MCF 10A (cell line): ENCODE measurements around the gene PIK3AP1. TPM values are rescaled to one million over a fixed set of nuclear protein-coding genes. Genes with fewer than 3 reads are reported as not detected.
A peak's percentile ranks its signal among the peaks of the same experiment; 100 is the strongest.

Experiments used
- BruUV-seq: library from RNA; stranded (reverse); fragments of 400-500 nt; replicated peaks from 2 replicates; lab custom pipeline; 2021; lab: Mats Ljungman, UMichigan
- CTCF ChIA-PET: fragments of 300-600 bp; sonication (Branson Sonifier 250); formaldehyde crosslinking; extraction: SDS; loops from one replicate; lab custom pipeline; 2021; ENCODE audit warnings: antibody characterized with exemption, inconsistent platforms; lab: Yijun Ruan, JAX
- POLR2A ChIA-PET: fragments of 300-600, 350-650 bp; sonication (Branson Sonifier 250); formaldehyde crosslinking; extraction: SDS; loops from one replicate; lab custom pipeline; 2020; ENCODE audit warnings: antibody characterized with exemption, inconsistent platforms; lab: Yijun Ruan, JAX
- DNase-seq: peaks from one replicate; pipeline ENCODE4 v3.0.0-alpha.2; 2018; ENCODE audit not compliant: unreplicated experiment
- H3K27ac Mint-ChIP-seq: one replicate; pipeline ENCODE4 v1.8.0; 2022; ENCODE audit warnings: mild to moderate bottlenecking, low read depth, mixed read lengths; ENCODE audit not compliant: unreplicated experiment
- H3K27me3 Mint-ChIP-seq: one replicate; pipeline ENCODE4 v1.8.0; 2022; ENCODE audit warnings: mixed read lengths; ENCODE audit not compliant: insufficient read depth, unreplicated experiment
- H3K36me3 Mint-ChIP-seq: one replicate; pipeline ENCODE4 v1.8.0; 2022; ENCODE audit warnings: mild to moderate bottlenecking, moderate library complexity, mixed read lengths; ENCODE audit not compliant: insufficient read depth, unreplicated experiment
- H3K4me1 Mint-ChIP-seq: one replicate; pipeline ENCODE4 v1.8.0; 2022; ENCODE audit warnings: mixed read lengths; ENCODE audit not compliant: insufficient read depth, unreplicated experiment
- H3K4me3 Mint-ChIP-seq: one replicate; pipeline ENCODE4 v1.8.0; 2022; ENCODE audit warnings: mild to moderate bottlenecking, moderate library complexity, mixed read lengths; ENCODE audit not compliant: unreplicated experiment
- H3K9me3 Mint-ChIP-seq: one replicate; pipeline ENCODE4 v1.8.0; 2022; ENCODE audit warnings: mixed read lengths; ENCODE audit not compliant: unreplicated experiment
- intact Hi-C: fragments of 100-400 bp; cut with micrococcal nuclease; formaldehyde crosslinking; loops from 2 replicates; pipeline ENCODE4 v1.14.1; 2022
- total RNA-seq: library from RNA; stranded (reverse); gene quantifications from 2 replicates; pipeline ENCODE4 v1.2.3, GENCODE V29; 2022
- TF ChIP-seq, protein P1 (sequence below): fragments of 200-600 bp; IDR thresholded peaks from one replicate; pipeline ENCODE4 v1.8.0; 2022; ENCODE audit warnings: antibody characterized with exemption, mild to moderate bottlenecking; ENCODE audit not compliant: unreplicated experiment

The PIK3AP1 gene
- total RNA-seq, 1 experiment from 2014 or later: not detected

DNA sequence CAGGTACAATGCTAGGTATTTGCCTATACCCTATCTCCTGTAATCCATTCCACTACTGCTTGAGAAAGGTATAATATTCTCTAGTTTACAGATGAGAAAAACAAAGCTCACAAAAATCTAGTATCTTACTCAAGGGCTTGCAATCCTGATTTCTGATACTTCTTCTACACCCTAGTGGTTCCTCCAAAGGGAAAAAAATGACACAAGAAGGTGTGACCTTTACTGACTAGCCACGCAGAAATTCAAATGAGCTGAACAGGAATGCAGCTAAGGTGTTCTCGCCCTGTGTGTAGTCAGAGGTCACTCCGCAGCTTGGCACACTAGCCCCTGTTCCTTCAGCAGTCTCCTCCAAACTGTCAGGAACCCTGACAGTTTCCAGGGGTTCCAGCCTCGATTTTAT lies 74.0 kb downstream of the PIK3AP1 start:
- no peaks in the 10 kb centered on the region for H3K4me1 Mint-ChIP-seq
- H3K4me3 Mint-ChIP-seq: no peak overlapping the region
- CTCF ChIA-PET: interaction anchor here (0.5 to 0.7 kb wide), 2 partner anchors 38 to 53 kb away, joined by 3 to 4 read pairs; no protein-coding TSS in a partner anchor
- POLR2A ChIA-PET: no interaction called here
- no peak for DNase-seq
- no peaks in the 10 kb centered on the region for H3K36me3 Mint-ChIP-seq
- no TSS peak for BruUV-seq
- H3K27me3 Mint-ChIP-seq: peaks cover 11% of the 10 kb centered on the region
- TF ChIP-seq, protein P1, sequence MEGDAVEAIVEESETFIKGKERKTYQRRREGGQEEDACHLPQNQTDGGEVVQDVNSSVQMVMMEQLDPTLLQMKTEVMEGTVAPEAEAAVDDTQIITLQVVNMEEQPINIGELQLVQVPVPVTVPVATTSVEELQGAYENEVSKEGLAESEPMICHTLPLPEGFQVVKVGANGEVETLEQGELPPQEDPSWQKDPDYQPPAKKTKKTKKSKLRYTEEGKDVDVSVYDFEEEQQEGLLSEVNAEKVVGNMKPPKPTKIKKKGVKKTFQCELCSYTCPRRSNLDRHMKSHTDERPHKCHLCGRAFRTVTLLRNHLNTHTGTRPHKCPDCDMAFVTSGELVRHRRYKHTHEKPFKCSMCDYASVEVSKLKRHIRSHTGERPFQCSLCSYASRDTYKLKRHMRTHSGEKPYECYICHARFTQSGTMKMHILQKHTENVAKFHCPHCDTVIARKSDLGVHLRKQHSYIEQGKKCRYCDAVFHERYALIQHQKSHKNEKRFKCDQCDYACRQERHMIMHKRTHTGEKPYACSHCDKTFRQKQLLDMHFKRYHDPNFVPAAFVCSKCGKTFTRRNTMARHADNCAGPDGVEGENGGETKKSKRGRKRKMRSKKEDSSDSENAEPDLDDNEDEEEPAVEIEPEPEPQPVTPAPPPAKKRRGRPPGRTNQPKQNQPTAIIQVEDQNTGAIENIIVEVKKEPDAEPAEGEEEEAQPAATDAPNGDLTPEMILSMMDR: no peak
- no peak overlapping the region for H3K27ac Mint-ChIP-seq
- no peaks in the 10 kb centered on the region for H3K9me3 Mint-ChIP-seq
- intact Hi-C loops: loop anchor here (10.0 kb wide), 1 partner anchor 388 kb away; no protein-coding TSS in a partner anchor

DNA sequence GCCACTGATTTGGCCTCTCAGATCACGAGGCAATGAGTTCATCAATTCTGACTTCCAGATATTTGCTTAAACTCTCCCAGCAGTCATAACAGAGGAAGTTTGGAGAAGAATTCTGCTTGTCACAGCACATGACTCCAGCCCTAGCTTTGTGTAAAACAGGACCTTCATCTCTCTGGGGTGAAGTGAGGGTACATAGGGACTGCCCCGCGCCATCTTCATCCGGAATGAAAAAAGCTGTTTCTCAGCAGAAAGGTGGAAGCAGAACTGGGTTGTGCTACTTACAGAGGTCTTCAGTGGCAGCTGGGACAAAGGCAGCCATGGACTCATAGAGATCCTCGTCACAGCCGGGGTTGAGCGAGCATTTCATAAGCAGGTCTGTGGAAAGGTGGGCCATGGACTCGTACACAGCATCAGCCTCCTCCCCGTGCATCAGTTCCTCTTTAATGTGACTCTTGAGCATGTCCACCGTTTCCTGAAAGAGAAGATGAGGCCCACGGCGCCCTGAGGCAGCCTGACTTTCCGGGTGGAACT lies 75.1 kb downstream of the PIK3AP1 start:
- intact Hi-C loops: loop anchor here (10.0 kb wide), 1 partner anchor 390 kb away; no protein-coding TSS in a partner anchor
- POLR2A ChIA-PET: interaction anchor here (0.7 kb wide), 1 partner anchor 583 kb away, joined by 3 read pairs; no protein-coding TSS in a partner anchor
- H3K4me3 Mint-ChIP-seq: no peak overlapping the region
- H3K27ac Mint-ChIP-seq: no peak overlapping the region
- no peak for DNase-seq
- no peaks in the 10 kb centered on the region for H3K4me1 Mint-ChIP-seq
- peaks cover 4% of the 10 kb centered on the region for H3K27me3 Mint-ChIP-seq
- BruUV-seq: no TSS peak
- no peaks in the 10 kb centered on the region for H3K36me3 Mint-ChIP-seq
- CTCF ChIA-PET: interaction anchor here (0.9 kb wide), 1 partner anchor 144 kb away, joined by 4 read pairs; no protein-coding TSS in a partner anchor
- TF ChIP-seq, protein P1: no peak
- H3K9me3 Mint-ChIP-seq: no peaks in the 10 kb centered on the region

DNA sequence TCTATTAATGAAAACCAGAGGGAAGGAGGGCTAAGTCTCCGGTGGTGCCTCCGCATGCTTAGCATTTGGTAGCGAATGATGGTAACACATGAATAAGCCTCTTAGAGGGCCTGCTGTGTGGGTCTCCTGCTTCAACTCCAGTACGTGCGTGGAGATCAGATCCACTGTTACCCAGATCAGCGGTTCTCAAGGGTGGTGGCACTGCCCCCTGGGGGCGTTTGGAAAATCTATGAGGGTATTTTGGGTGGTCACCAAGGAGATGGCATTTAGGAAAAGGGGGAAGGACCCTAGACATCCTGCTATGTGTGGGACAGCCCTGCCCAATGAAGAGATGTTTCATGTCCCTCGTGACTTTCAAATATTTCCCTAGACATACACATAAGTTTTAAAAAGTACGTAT lies 76.4 kb downstream of the PIK3AP1 start:
- Mint-ChIP-seq H3K9me3 (no peaks in the 10 kb centered on the region), H3K4me1 (peaks cover 2% of the 10 kb centered on the region), H3K4me3 (no peak overlapping the region), H3K36me3 (no peaks in the 10 kb centered on the region), H3K27ac (no peak overlapping the region), H3K27me3 (no peaks in the 10 kb centered on the region)
- ChIA-PET POLR2A (no interaction called here), CTCF (no interaction called here)
- BruUV-seq: no TSS peak
- TF ChIP-seq, protein P1: no peak
- no peak for DNase-seq
- intact Hi-C loops: loop anchor here (5.0 to 10.0 kb wide), 3 partner anchors 98 to 391 kb away; no protein-coding TSS in a partner anchor

DNA sequence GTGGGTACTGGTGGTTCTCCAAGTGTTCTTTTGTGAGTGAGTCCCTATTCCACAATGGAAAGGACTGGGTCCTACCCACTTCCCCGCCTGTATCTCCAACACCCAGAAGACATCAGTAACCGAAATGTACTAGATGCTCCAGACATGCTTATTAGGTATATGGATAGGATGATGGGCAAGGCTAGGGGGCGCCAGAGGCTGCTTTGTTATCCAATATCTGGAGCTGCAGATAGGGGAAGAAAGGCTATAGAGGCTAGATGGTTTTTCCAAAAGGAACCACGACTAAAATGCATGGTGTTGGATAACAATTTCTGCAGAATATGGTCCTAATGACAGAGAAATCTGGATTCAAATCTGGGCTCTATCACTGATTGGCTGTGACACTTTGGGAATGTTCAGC lies 77.3 kb downstream of the PIK3AP1 start:
- Mint-ChIP-seq H3K36me3 (no peaks in the 10 kb centered on the region), H3K4me1 (peaks cover 6% of the 10 kb centered on the region), H3K27me3 (no peaks in the 10 kb centered on the region), H3K27ac (no peak overlapping the region), H3K9me3 (no peaks in the 10 kb centered on the region), H3K4me3 (no peak overlapping the region)
- BruUV-seq: no TSS peak
- peak; percentile 59 for DNase-seq
- CTCF ChIA-PET: interaction anchor here (0.7 kb wide), 1 partner anchor 621 kb away, joined by 3 read pairs; no protein-coding TSS in a partner anchor
- TF ChIP-seq, protein P1: no peak
- POLR2A ChIA-PET: interaction anchor here (0.7 kb wide), 1 partner anchor 95 kb away, joined by 4 read pairs; no protein-coding TSS in a partner anchor
- intact Hi-C loops: loop anchor here (5.0 to 10.0 kb wide), 3 partner anchors 99 to 392 kb away; no protein-coding TSS in a partner anchor
